Endometrium (tissue), 2 donors: Measurements from ENCODE around the gene SIL1.
"Not testable (repeated sequence)": the region's sequence is repeated elsewhere in the genome, so short reads cannot be mapped to it uniquely, and the experiment has no call there.

Source experiments
- FAIRE-seq: peaks from 2 replicates; lab custom pipeline; 2012; peaks lifted over from hg19 to GRCh38; lab: Jason Lieb, UNC
- donor health status: control.
- donor health status: control.

Gene SIL1

DNA sequence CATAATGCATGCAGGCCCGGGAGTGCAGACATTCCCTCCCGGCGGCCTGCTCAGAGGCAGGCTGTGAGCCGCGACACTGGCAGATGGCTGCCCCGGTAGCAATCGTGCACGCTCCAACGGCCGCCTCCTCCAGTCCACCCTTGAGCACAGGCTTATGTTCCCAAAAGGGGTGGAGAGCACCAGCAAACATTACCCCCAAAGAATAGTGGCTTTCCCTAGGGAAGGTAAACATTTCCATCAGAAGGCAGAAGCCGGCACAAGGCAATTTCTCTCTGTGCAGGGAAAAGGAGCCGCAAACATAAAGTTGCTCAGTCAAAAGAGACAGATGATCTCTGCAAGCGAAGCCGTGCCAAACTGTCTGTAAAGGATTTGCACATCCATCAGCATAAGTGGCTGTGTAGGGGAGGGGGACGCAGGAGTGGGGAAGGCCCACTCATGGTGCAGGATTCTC, 92.5 kb downstream of the SIL1 start:
- FAIRE-seq = no peak

DNA sequence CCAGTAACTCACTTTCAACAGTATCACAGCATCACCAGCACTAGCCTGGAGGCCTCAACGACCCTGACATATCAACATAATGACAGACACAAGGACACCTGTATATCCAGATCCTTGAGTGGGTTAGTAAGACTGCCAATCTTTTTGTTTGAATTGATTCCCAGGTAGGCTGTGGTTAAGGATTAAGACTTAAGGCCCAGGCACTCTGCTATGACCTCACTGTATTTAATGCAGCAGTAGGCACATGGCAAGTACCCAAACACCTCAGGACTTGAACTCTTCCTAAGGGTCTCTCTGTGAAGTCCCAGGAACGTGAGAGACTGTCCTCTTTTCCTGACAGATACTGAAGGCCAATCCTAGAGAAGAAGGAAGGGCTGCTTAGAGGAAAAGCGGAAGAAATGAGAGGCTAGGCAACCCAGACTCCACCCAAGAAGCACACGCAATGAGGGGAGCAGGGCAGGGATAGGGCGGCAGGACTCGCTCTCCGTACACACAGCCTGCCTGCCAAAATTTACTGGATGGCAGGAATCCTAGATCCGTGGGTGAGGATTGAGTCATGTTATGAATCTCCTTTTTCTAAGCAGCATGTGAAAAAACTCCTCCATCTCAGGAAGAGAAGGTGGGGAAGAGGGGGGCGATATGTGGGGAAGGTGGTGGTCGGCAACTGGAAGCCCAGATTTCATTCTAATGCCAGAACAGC, 93.4 kb downstream of the SIL1 start:
- FAIRE-seq = peak; percentile 21

DNA sequence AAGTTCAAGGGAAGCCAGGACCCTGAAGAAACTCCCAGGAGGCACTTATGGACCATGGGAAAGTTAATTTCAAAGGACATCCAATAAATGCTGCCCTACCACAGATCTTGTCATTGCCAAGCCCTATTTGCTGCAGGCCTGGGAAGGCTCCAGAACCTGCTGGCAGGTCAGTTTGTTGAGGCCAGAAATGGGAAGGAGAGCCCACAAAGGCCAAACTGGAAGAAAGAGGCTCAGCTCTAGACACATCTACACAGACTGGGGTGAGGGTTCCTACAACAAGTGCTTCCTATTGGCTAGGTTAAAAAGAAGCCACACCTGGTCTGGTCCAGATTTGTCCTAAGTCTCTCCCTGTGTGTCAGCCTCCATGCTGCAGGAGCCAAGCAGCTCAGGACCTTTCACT, 94.4 kb downstream of the SIL1 start:
- no peak for FAIRE-seq

DNA sequence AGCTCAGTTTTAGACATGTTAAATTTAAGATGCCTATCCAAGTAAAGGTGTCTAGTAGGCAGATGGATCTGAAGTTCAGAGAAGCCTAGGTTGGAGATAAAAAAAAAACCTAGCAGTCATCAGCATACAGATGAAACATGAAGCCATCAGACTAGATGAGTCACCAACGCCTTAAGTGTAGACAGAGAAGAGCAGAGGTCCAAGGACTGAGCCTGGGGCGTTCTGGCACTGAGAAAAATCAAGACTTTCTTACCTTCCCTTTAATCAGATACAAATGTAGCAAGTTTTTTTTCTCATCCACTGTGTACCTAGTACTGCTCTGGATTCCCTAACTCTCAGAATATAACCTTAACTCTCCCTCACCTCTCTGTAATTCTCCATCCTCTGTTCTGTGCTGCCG, 97.3 kb downstream of the SIL1 start:
- no peak for FAIRE-seq

DNA sequence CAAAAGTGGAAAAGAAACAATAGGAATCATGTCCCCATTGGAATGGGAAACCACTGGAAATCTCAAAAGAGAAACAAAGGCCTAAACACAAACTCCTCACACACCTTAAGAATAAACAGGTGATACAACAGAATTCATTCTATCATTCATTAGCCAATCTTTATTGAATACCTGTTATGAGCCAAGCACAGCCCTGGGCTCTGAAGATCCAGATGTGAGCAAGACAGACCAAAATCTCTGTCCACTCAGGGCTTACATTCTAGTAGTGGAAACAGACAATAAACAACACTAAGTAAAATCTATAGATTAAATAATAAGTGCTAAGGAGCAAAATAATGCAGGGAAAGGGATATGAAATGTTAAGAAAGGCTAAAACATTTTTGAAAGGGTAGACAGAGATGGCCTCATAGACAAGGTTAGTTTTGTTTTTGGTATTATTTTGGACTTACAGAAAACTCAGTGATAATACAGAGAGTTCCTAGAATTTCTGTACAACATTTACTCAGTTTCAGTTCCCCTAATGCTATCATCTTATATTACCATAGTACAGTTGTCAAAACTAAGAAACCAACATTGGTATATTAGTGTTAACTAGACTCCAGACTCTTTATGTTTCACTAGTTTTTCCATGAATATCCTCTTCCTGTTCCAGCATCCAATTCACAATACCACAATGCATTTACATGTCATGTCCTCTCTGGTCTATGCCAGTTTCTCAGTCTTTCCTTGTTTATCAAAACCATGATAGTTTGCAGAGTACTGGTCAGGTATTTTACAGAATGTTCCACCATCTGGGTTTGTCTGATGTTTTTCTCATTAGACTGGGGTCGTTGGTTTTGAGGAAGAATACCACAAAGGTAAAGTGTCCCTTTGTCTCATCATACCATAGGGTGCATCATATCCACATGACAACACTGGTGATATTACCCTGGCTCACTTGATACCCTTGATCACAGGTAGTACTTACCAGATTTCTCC, 103.7 kb downstream of the SIL1 start:
- no peak for FAIRE-seq

DNA sequence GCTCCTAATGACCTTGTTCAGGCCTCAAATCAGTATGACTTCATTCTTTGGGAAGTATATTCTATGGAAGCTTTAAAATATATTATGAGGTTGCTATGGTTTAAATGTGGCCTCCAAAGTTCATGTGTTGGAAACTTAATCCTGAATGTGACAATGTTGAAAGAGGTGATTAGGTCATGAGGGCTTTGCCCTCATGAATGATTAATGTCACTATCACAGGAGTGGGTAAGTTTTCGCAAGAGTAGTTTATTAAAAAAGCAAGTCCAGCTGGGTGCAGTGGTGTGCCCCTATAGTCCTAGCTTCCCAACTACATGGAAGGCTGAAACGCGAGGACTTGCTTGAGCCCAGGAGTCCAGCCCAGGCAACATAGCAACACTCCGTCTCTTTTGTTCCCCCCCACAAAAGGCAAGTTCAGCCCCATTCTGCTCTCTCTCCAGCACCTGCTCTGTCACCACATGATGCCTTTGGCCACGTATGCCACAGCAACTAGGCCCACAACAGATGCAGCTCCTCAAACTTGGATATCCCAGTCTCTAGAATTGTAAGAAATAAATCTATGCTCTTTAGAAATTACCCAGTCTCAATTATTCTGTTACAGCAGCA, 105.3 kb downstream of the SIL1 start:
- no peak for FAIRE-seq

DNA sequence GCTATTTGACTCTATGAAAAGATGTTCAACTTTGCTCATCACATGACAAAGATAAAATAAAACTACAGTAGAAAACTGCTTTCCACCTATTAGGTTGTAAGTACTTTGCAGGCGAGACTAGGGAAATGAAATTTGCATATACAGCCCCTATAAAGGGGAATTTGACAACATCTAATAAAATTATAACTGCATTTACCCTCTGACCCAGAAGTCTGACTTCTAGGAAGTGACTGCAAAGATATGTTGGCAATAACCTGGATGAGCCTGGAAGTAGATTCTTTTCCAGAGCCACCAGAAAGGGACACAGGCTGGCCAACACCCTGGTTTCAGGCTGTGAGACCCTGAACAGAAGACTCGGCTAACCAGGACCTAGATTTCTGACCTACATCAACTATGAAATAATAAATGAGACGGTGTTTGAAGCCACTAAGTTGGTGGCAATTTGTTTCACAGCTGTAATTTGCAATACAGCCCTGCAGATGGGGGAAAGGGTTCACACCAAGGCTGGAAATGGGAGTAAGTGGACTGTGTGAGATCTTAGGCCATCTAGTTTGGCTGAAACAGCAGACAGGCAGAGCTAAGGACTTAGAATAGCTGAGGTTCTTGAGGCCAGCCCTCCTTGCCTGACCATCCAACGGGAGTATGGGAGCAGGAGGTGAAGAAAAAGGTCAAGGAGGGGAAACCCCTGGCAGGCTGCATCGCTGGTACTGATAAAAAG, 106.6 kb downstream of the SIL1 start:
- no peak for FAIRE-seq

DNA sequence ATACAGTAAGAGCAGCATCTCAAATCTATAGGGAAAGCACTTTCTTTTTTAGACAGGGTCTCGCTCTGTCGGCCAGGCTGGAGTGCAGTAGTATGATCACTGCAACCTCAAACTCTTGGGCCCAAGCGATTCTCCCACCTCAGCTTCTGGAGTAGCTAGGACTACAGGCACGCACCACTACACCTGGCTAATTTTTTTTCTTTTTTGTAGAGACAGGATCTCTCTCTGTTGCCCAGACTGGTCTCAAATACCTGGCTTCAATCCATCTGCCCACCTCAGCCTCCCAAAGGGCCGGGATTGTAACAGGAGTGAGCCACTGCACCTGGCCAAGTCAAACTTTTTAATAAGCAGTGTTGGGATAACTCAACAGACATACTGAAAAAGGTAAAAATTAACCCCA, 107.6 kb downstream of the SIL1 start:
- no peak for FAIRE-seq

DNA sequence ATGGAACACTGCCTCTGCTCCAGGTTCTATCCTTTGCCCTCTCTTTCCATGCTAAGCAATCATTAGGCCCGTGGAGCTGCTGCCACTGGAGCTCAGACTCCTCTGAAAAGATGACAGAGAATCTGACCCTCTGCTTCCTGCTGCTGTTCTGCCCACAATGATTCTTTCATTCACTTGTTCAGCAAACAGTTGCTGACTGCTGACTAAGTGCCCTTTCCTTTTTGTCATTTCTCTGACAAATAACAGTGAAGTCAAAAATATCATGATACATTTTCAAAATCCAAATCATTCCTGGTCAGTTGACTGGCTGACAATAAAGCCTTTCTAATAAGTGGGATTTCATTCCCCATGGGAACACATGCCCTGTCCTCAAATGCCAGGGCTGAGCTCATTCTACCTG, 110.1 kb downstream of the SIL1 start:
- FAIRE-seq = no peak

DNA sequence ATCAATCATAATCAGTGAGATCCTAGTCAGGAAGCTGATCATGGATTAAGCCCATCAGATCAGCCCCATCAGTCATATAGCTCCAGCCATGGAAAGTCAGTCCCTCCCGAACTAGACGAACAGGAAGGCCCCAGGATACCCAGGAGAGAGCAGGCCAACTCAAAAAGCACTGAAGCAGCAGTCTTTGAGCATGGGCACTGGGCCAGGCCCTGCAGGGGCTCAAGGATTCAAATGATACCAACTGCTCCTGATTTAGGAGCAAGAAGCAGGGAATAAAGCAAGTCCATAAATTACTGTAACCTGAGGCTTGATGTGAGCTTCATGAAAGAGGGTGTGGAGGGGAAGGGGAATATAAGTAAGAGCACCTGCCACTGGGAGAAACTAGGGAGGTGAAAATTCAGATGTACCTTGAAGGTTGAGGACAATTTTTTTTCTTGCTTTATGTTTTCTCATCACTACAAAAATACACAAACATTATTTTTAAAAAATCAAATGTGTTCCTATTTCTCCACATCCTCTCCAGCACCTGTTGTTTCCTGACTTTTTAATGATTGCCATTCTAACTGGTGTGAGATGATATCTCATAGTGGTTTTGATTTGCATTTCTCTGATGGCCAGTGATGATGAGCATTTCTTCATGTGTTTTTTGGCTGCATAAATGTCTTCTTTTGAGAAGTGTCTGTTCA, 115.2 kb downstream of the SIL1 start:
- FAIRE-seq = no peak

DNA sequence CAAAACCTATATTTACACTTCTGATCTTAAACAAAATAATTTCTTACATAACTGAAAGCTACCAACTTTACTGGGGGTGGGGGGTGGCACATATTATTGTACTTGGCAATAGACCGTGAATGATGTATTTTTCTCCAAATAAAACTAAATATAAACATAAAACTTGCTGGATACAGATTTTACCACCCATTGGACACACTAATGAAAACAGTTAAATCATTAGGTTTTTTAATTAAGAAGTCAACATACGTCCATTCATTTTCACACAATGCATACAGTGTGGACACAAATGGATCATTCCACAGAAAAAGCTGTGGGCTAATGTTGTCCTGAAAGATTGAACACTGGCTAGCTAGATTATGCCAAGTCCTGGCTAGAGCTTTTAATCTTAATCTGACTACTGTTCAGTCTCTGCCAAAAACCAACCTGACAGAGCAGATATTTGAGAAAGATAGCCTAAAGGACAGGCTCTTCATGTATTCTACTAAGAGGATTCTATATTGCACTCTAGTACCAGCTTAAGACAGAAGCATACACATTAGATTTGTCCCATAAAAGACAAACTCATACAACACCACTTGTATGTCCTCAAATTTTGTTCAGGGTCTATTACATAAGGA, 118.1 kb downstream of the SIL1 start:
- no peak for FAIRE-seq

DNA sequence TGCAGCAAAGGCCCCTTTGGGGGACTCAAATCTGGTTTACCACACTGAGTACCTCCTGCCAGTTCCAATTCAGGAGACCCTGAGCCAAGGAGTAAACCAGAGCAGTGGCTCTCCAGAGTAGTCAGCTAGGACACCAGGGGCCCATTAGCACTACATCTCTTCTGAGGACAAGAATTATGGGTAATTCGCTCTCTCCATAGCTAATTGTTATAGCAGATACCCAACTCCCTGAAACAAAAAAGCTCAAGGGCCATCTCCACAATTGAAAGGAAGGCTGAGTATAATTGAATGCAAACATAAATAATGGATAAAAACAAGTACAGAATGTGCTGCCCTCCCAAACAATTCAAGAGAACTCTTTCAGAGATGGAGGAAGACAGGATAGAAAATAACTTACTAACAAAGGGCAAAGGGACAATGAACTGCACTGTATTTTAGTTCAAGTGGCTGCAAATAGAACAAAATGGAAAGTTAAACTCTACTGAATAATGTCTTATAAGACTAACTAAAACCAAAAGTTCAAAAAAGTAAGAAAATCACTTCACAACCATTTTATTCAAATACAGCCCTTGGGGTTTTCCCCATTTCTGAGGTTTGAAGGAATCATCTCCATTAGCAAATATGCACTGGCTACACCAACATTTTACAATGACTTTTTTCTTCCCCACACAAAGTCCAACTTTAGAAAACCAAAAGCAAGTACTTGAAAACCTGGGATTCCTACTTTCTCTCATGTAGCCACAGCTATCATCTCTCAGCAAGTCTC, 118.8 kb downstream of the SIL1 start:
- FAIRE-seq = no peak

DNA sequence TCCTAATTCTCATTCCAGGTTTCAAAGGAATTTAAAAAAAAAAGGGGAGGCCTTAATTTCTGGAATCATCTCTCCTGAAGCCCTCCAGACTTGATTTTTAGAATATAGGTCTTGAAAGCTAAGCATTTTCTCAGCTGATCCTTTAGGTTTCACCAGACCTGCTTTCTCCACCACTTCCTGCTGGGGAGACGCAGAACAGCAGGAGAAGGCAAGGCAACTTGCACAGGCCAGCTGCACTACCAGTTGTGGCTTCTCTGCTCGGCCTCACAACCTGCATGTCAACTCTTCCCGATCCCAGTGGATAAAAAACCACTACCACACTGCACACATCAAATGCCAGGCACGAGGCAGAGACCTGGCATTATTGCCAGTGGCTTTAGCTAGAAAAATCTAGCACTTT, 119.8 kb downstream of the SIL1 start:
- no peak for FAIRE-seq

DNA sequence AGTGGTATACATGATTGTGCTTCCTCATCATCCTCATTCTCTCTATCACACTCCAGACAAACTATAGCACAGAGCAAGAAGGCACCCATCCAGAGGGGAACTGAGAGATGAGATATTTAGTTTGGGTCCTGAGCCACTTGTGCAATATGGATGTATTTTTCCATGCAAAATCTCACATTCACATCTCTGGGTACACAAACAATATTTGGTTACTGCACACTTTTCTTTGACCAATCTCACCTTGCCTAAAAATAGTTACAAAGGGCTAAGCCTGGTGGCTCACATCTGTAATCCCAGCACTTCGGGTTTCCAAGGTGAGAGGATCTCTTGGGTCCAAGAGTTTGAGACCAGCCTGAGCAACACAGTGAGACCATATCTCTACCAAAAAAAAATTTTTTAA, 120.3 kb downstream of the SIL1 start:
- no peak for FAIRE-seq

DNA sequence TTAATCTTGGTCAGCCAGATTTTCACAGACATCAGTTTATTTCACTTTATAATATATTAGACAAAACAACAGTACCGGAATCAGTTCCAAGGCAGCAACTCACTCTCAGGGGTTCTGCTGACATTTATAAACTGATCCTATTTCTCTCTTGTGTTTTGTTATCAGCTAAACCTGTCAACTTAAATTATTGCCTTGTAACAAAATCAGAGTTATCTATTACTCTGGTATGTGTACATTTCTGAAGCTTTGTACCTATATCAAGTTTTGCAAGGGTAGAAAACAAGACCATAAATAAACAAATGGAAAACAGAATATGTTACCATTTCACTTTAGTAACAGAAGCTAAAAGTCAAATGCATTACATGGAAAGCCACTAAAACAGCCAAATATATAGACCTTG, 122.1 kb downstream of the SIL1 start:
- FAIRE-seq = no peak

DNA sequence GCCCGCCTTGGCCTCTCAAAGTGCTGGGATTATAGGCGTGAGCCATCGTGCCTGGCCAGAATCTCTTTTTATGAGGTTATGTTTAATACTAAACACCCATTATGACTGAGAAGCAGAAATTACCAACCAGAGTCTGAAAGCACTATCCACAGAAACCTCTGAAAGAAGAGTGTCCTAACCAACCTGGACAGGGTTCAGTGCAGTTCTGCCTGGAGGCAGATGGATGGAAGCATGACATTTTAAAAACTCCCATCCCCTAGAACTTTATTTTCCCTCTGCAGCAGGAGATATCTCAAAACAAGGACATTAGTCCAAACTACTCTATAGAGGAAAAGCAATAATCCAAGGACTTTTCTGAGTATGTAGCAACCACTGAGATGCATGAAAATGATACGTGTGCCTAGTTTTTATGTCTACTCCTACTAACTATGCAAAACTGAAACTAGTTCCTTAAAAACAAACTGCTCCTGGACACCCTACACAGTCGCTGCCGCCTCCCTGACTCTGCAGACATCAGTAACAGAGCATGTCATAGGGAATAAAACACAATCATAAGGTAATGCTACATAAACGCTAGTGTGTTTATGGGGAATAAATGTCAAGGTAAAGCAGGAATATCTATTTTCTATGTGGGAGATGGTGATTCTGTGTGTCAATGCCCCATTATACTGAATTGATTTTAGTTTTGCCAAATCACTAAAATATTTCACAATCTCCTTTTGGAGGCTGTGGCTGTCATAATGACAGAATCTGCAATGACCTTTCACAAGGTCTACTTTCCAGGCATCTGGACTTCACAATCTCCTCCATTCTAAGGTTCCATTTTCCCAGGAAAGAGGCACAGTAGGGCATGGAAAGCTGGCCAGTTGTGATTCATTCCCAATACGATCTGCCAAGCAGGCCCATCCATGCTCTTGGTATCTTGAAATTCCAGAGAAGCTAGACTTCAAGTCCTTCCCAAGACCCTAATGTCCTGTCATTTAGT, 122.8 kb downstream of the SIL1 start:
- no peak for FAIRE-seq

DNA sequence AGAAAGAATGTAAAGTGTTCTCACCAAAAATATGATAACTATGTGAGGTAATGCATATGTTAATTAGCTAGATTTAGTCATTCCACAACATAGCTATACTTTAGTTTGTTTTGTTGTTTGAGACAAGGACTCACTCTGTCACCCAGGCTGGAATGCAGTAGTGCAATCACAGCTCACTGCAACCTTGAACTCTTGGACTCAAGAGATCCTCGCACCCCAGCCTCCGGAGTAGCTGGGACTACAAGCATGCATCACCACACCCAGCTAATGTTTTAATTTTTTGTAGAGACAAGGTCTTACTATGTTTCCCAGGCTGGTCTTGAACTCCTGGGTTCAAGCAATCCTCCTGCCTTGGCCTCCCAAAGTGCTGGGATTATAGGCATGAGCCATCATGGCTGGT, 124.2 kb downstream of the SIL1 start:
- not testable (repeated sequence) for FAIRE-seq

DNA sequence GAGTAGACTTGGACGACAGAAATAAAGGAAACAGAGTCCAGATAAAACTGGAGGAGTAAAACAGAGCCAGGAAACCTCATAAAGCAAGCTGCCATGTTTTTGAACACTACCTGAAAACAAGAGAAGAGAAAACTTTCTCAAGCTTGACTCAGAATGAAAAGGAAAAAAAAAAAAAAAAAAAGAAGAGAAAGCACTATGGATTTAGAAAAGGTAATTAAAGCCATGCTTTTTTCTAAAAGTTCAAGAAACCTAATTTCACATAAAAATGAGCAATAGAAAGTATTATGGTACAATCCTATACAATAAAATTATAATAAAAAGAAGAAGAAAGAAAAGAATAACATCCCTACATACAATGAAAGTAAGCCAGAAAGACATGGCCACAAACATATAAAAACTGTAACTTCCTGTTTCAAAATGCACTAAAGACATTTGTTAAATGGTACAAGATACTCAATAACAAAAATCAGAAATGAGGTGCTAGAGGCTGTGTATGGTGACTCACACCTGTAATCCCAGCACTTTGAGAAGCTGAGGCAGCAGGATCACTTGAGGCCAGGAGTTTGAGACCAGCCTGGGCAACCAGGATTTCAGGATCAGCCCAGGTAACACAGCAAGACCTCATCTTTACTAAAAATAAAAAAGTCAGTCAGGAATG, 129.5 kb downstream of the SIL1 start:
- FAIRE-seq = no peak

DNA sequence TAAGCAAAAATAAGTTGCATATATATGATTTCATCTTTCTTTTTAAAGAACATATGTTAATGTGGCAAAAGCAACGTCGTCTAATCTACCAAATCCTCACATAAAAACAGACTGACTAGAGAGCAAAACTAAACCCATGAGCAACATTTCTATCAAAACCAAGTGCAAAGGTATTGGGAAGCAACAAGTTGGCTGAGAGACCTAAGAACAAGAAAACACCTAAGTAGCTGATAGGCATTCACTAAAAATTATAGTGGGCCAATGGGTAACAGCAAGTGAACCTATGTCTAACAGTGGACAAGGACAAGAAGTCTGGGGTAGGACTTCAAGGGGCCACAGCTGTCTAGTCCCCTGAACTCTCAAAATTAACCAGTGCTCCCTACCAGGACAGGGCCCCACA, 130.1 kb downstream of the SIL1 start:
- FAIRE-seq = no peak
